ENCODE data around the gene ATG16L2.
A peak's percentile ranks its signal among the peaks of the same experiment; 100 is the strongest.
"Not testable (repeated sequence)": the region's sequence is repeated elsewhere in the genome, so short reads cannot be mapped to it uniquely, and the experiment has no call there.

Gene ATG16L2

DNA sequence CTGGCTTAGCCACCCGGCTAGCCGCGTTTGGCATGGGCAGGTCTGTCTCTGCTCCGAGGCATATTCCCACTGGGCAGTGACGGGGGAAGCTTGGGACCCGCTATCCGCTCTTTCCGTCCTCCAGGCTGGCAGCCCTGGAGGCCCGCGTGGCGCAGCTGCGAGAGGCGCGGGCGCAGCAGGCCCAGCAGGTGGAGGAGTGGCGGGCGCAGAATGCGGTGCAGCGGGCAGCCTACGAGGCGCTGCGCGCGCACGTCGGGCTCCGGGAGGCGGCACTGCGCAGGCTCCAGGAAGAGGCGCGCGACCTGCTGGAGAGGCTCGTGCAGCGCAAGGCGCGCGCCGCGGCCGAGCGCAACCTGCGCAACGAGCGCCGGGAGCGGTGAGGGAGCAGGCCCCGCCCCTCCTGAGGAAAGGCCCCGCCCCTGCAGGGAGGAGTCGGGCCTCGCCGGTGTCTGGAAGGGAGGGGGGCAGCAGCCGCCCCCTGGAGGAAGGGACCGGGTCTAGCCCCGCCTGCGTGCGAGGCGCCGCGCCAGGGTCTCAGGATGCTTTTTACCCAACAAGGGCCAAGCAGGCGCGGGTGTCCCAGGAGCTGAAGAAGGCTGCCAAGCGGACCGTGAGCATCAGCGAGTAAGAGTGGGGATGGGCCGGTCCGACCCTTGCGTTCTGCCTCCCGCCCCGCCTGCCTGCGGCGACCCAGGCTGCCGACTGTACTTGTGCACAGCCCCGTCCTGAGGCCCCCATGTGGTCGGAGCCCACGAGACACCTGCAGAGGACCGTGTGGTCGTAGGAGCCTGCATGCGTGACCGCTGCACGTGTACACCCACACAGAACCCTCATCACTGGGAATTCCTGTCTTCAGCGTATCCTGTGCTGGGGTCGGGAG, 7.9 kb downstream of the ATG16L2 start:
- H3K4me1 Mint-ChIP-seq, result peaks cover 48% of the 10 kb centered on the region
- H3K4me3 Mint-ChIP-seq, result peak overlapping the region; percentile 37
- no peaks in the 10 kb centered on the region for H3K9me3 Mint-ChIP-seq
- peaks cover 90% of the 10 kb centered on the region for H3K36me3 Mint-ChIP-seq
- peak; percentile 77 to 78 for DNase-seq (ENCODE audit: low spot score in 2 of 2)
- peak overlapping the region; percentile 74 for H3K27ac Mint-ChIP-seq
- ATAC-seq, result peak; percentile 85

DNA sequence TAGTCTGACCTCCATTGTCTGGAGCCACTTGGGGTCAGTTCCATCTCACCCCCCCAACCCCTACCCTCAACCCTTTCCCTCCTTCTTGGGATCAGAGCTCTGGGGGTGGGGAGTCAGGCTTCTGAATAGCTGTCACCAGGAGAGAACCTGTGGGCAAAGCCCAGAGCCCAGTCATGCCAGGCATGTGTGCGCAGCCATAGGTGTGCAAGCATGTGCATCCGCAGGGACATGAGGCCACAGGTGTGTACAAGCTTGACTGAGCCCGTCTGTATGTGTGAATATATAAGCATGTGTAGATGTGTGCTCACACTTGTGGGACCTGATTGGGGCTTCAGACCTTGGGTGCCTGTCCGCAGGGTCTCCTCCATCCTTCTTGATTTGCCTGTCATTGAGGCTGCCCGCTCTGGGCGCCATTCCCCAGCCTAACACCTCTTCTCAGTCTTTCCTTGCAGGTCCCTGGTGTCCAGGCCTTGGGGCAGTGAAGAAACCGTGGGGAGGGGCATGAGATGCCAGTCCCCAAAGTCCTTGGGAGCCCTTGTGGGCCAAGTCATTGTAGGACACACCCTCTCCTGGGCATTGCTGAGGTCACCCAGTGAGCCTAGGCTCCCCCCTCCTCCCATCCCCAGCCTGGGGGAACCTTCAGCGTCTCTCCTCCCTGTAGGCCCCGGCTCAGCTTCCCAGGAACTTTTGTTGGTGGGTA, 9.0 kb downstream of the ATG16L2 start:
- DNase-seq (ENCODE audit: low spot score in 2 of 2), result no peak
- no peak for ATAC-seq
- no peak overlapping the region for H3K4me3 Mint-ChIP-seq
- peak overlapping the region; percentile 86 for H3K27ac Mint-ChIP-seq
- H3K36me3 Mint-ChIP-seq, result peaks cover 90% of the 10 kb centered on the region
- peaks cover 47% of the 10 kb centered on the region for H3K4me1 Mint-ChIP-seq
- no peaks in the 10 kb centered on the region for H3K9me3 Mint-ChIP-seq

DNA sequence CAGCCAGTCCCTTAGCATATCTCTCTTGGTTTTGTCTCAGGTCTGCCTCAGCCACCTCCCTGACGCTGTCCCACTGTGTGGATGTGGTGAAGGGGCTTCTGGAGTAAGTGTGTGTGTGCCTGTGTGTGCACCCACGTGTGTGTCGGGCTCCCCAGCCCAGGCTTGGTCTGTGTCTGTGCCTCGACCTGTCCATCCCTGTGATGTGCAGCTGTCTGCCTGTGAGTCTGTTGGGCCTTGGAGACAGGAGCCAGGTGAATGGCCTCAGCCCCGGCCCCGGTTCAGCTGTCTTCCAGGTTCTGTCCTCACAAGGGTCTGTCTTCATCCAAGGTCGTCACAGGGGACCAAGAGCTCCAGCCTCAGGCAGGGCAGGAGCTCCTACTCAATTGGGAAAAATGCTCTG, 9.8 kb downstream of the ATG16L2 start:
- Mint-ChIP-seq H3K36me3 (peaks cover 91% of the 10 kb centered on the region), H3K27ac (peak overlapping the region; percentile 86), H3K4me3 (no peak overlapping the region), H3K9me3 (no peaks in the 10 kb centered on the region), H3K4me1 (peaks cover 46% of the 10 kb centered on the region)
- ATAC-seq (no peak), DNase-seq (ENCODE audit: low spot score in 2 of 2) (no peak)

DNA sequence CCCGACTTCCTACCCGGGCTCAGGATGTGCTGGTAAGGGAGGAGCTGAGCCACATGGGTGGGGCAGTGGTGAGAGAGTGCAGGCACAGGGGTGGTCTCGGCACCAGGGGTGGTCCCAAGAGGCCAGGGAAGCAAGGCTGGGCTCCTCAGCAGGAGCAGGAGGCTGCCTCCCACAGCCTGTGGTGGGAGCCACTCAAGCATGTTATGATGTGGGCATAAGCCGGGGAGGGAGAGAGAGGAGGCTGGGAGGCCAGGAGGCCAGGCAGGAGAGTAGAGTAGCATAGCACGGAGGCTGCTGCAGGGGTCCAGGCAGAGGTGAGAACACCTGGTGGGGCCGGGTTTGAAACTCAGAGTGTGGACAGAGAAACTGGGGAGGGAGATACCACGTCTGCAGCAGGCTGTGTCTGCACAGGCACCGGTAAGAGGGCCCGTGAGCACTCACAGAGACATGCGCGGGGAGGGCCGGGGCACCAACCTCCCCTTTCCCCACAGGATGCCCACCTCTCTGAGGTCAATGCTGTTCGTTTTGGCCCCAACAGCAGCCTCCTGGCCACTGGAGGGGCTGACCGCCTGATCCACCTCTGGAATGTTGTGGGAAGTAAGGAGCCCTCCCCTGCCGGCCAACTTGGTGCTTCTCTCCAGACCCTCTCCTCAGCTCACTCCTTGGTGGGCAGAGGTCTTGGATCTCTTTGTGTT, 10.7 kb downstream of the ATG16L2 start:
- H3K4me1 Mint-ChIP-seq, result peaks cover 48% of the 10 kb centered on the region
- ATAC-seq (no peak), DNase-seq (ENCODE audit: low spot score in 2 of 2) (no peak)
- peaks cover 90% of the 10 kb centered on the region for H3K36me3 Mint-ChIP-seq
- H3K9me3 Mint-ChIP-seq, result no peaks in the 10 kb centered on the region
- peak overlapping the region; percentile 86 for H3K27ac Mint-ChIP-seq
- no peak overlapping the region for H3K4me3 Mint-ChIP-seq

DNA sequence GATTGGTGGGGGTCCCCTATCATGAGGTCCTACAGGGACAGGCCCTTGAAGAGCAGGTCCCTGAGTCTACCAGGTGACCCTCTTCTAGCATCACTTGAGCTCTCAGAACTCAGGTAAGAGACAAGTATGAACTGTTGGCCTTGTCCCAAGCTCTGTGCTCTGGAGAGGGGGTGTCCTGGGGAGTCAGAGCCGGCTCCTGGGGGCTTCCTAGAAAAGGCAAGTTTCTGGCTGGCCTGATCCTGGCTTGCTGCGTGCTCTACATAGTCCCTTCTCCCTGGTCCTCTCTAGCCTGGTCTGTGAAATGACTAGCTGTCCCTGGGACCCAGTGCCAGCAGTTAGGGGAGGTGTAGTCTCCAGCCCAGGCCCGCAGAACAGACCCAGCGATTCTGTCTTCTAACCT, 11.4 kb downstream of the ATG16L2 start:
- Mint-ChIP-seq H3K36me3 (peaks cover 90% of the 10 kb centered on the region), H3K27ac (peak overlapping the region; percentile 86), H3K4me3 (no peak overlapping the region), H3K9me3 (no peaks in the 10 kb centered on the region), H3K4me1 (peaks cover 47% of the 10 kb centered on the region)
- no peak for ATAC-seq
- DNase-seq (ENCODE audit: low spot score in 2 of 2), result no peak

DNA sequence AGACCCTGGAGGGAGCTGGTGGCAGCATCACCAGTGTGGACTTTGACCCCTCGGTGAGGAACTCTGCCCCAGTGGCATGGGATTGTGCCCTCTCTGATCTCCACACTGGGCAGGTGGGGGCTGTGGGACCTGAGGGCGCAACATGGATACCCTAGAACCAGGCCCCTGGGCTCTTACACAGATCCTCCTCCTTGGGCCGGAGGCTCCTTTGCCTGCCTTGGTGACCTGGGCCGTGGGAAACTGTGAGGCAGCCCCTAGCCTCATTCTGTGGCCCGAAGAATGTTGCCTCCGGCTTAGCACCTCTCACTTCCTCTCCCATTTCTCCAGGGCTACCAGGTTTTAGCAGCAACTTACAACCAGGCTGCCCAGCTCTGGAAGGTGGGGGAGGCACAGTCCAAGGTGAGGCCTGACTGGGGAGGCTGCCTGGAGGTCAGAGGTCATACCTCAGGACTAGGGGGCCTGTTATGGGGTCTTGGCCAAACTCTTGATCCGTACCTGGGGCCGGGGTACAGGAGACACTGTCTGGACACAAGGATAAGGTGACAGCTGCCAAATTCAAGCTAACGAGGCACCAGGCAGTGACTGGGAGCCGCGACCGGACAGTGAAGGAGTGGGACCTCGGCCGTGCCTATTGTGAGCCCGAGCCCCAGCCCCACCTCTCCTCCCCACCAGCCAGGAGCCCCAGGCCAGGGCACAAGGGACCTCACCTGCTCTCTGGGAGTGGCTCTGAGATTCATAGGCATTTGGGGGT, 12.2 kb downstream of the ATG16L2 start:
- ATAC-seq, result no peak
- H3K4me3 Mint-ChIP-seq, result no peak overlapping the region
- no peaks in the 10 kb centered on the region for H3K9me3 Mint-ChIP-seq
- peaks cover 42% of the 10 kb centered on the region for H3K4me1 Mint-ChIP-seq
- peaks cover 90% of the 10 kb centered on the region for H3K36me3 Mint-ChIP-seq
- DNase-seq (ENCODE audit: low spot score in 2 of 2), result no peak
- H3K27ac Mint-ChIP-seq, result peak overlapping the region; percentile 86

DNA sequence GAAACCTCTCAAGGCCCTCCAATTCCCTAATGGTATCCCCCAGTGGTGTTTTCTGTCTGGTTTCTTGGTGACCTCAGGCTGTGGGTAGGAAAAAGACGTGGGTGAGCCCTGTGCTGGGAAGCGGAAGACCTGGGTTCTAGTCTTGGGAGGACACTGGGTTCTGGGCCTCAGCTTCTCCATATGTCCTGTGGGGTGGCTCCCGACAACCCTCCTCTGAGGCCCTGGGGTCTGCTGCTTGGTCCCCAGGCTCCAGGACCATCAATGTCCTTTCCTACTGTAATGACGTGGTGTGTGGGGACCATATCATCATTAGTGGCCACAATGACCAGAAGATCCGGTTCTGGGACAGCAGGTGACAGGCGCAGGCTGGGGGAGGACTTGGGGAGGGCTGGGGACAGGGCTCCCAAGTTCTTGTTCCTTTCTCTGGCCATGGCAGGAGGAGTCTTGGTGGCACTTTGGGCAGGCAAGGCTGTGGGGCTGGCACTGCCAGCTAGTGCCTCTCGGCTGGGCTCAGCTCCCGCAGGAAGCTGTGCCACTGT, 12.8 kb downstream of the ATG16L2 start:
- DNase-seq (ENCODE audit: low spot score in 2 of 2) (no peak), ATAC-seq (no peak)
- Mint-ChIP-seq H3K36me3 (peaks cover 93% of the 10 kb centered on the region), H3K4me1 (peaks cover 48% of the 10 kb centered on the region), H3K27ac (peak overlapping the region; percentile 86), H3K9me3 (no peaks in the 10 kb centered on the region), H3K4me3 (peak overlapping the region; percentile 43)

DNA sequence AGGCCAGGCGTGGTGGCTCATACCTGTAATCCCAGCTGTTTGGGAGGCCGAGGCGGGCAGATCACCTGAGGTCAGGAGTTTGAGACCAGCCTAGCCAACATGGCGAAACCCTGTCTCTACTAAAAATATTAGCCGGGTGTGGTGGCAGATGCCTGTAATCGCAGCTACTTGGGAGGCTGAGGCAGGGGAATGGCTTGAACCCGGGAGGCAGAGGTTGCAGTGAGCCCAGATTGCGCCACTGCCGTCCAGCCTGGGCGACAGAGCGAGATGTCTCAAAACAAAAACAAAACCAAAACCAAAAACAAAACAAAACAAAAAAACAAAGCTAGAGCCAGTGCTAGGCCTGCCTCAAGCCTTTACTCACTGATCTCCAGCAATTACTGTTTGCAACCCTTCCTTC, 13.4 kb downstream of the ATG16L2 start:
- H3K27ac Mint-ChIP-seq, result peak overlapping the region; percentile 86
- H3K4me3 Mint-ChIP-seq, result peak overlapping the region; percentile 43
- peak; percentile 74 for ATAC-seq
- DNase-seq (ENCODE audit: low spot score in 2 of 2); H3K9me3 Mint-ChIP-seq: not testable (repeated sequence)
- H3K36me3 Mint-ChIP-seq, result peaks cover 95% of the 10 kb centered on the region
- peaks cover 50% of the 10 kb centered on the region for H3K4me1 Mint-ChIP-seq

DNA sequence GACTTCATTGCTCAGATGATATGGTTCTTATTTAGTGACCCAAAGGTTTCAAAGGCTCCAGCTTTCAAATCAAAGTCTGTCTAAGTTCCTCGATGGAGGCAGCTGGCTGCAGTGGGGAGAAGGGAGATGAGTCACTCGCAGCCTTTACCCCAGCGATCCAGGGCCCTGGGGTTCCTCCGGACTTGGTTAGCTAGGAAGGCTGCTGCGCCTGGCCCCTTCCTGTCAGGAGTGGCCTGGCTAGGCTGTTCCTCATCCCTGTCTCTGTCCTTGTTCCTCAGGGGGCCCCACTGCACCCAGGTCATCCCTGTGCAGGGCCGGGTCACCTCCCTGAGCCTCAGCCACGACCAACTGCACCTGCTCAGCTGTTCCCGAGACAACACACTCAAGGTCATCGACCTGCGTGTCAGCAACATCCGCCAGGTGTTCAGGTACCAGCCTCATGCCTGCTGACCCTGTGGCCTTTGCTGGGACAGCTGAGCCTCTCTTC, 13.9 kb downstream of the ATG16L2 start:
- Mint-ChIP-seq H3K4me1 (peaks cover 53% of the 10 kb centered on the region), H3K27ac (peak overlapping the region; percentile 86), H3K4me3 (peak overlapping the region; percentile 43), H3K36me3 (peaks cover 97% of the 10 kb centered on the region), H3K9me3 (no peaks in the 10 kb centered on the region)
- DNase-seq (ENCODE audit: low spot score in 2 of 2), result no peak
- peak; percentile 54 for ATAC-seq

DNA sequence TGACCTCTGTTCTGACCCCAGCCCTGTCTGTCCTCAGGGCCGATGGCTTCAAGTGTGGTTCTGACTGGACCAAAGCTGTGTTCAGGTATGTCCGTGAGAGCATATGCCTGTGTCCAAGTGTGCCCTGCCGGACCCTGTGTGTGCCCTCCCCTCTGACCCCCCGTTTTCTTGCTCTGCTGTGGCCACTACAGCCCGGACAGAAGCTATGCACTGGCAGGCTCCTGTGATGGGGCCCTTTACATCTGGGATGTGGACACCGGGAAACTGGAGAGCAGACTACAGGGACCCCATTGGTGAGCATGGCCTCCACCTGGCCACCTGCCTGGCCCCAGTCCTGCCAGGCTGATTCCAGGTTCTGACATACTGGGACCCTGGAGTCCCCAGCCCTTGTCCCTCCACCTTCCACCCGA, 14.5 kb downstream of the ATG16L2 start:
- DNase-seq (ENCODE audit: low spot score in 2 of 2) (no peak), ATAC-seq (no peak)
- Mint-ChIP-seq H3K9me3 (no peaks in the 10 kb centered on the region), H3K27ac (peak overlapping the region; percentile 86), H3K4me1 (peaks cover 49% of the 10 kb centered on the region), H3K36me3 (peaks cover 97% of the 10 kb centered on the region), H3K4me3 (peak overlapping the region; percentile 43)

DNA sequence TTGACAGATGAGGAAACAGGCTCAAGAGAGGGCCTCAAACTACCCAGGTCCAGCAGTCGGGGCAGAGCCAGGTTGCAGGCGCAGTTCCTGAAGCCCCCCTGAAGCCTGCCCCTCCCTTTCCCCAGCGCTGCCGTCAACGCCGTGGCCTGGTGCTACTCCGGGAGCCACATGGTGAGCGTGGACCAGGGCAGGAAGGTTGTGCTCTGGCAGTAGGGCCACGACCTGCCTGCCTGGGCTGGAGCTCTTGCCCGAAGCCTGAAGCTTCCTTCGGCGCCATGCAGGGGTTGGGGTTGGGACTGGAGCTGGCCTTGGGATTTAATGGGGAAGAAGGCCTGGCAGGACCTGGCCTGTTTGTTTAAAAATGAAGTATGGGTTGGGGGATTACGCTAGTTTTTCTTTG, 15.0 kb downstream of the ATG16L2 start:
- H3K36me3 Mint-ChIP-seq, result peaks cover 92% of the 10 kb centered on the region
- DNase-seq (ENCODE audit: low spot score in 2 of 2), result no peak
- H3K27ac Mint-ChIP-seq, result peak overlapping the region; percentile 86

DNA sequence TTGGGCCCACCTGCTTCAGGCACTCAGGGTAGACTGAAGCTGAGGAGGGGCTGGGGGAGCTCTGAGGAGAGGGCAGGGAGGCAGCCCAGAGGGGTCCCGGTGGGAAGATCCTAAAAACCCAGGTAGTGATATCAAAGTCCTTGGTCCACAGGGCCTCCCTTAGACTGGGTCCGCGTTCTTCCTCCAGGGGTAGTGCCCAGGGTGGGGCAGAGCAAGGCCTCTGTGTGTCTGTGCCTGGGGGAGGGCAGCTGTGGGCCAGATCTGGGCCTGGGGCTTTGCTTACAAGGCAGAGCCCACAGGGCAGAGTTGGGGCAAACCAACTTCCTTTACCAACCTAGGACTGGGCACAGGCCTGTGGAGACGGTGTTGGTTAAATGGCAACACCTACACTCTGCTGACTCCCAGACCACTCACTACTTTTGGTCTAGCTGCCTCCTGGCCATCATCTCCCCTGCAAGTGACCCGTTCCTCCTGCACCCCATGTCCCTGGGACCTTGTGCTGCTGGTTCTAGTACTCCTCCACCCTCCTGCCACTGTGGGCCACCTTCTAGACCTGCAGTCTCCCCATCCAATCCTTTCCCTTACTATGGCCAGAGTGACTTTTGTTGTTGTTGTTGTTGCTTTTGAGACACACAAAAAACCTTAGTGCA, 15.8 kb downstream of the ATG16L2 start:
- peak overlapping the region; percentile 86 for H3K27ac Mint-ChIP-seq
- no peak overlapping the region for H3K4me3 Mint-ChIP-seq
- peaks cover 90% of the 10 kb centered on the region for H3K36me3 Mint-ChIP-seq
- DNase-seq (ENCODE audit: low spot score in 2 of 2) (no peak), ATAC-seq (no peak)
- H3K4me1 Mint-ChIP-seq, result peaks cover 43% of the 10 kb centered on the region
- no peaks in the 10 kb centered on the region for H3K9me3 Mint-ChIP-seq

More for the DNA sequence above, 15.0 kb downstream of the ATG16L2 start:
- peaks cover 44% of the 10 kb centered on the region for H3K4me1 Mint-ChIP-seq
- ATAC-seq, result no peak
- no peaks in the 10 kb centered on the region for H3K9me3 Mint-ChIP-seq
- no peak overlapping the region for H3K4me3 Mint-ChIP-seq

DNA sequence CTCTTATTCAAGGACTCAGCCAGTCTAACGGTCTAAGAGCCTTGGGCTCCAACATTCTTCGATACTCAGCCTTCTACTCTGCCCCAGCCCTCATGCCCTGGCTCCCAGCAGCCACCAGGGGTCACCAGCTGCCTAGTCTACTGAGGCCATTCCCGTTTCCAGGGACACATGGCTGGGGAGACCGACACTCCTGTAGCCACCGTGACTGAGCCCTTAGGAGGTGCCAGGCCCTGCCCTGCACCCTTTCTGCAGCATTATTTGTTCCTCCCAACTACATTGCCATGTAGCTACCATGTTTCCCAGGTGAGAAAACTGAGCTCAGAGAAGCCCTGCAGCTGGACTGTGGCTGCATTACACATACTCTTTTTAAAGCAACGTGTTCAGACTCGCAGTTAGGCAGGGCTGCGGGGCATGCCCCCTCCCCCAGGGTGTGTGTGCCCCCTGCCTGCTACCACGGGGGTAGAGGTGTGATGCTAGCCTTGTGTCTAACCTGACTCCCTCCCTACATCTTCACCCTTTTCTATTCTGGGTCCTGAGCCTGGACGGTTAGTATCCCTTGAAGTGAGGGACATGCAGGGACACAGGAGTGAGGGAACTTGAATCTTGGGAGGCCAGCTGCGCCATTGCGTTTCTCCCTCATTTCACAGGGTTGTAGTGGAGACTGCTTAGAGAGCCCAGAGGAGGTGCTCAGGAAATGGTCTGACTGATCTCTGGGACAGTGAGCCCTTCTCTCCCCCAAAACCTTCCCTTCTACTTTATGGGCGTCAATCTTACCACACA, 17.5 kb downstream of the ATG16L2 start:
- Mint-ChIP-seq H3K36me3 (peaks cover 86% of the 10 kb centered on the region), H3K4me1 (peaks cover 48% of the 10 kb centered on the region), H3K27ac (peak overlapping the region; percentile 86), H3K9me3 (no peaks in the 10 kb centered on the region), H3K4me3 (no peak overlapping the region)
- ATAC-seq, result peak; percentile 62
- DNase-seq (ENCODE audit: low spot score in 2 of 2), result peak in 1 of 2 donors; percentile 66

All from stimulated activated effector memory CD8-positive, alpha-beta T cell treated with anti-CD3 and anti-CD28 coated beads, Interleukin-12 subunit alpha, Interleukin-12 subunit beta, amount 100 ng/mL, for 72 hours (primary cell).